Activated CD4-positive, alpha-beta T cell treated with anti-CD3 and anti-CD28 coated beads for 48 hours (primary cell): ENCODE data around the gene NPC1L1.

Source experiments
- DNase-seq: peaks from one replicate; pipeline ENCODE4 v3.0.0-alpha.2; 2020

The NPC1L1 gene

DNA sequence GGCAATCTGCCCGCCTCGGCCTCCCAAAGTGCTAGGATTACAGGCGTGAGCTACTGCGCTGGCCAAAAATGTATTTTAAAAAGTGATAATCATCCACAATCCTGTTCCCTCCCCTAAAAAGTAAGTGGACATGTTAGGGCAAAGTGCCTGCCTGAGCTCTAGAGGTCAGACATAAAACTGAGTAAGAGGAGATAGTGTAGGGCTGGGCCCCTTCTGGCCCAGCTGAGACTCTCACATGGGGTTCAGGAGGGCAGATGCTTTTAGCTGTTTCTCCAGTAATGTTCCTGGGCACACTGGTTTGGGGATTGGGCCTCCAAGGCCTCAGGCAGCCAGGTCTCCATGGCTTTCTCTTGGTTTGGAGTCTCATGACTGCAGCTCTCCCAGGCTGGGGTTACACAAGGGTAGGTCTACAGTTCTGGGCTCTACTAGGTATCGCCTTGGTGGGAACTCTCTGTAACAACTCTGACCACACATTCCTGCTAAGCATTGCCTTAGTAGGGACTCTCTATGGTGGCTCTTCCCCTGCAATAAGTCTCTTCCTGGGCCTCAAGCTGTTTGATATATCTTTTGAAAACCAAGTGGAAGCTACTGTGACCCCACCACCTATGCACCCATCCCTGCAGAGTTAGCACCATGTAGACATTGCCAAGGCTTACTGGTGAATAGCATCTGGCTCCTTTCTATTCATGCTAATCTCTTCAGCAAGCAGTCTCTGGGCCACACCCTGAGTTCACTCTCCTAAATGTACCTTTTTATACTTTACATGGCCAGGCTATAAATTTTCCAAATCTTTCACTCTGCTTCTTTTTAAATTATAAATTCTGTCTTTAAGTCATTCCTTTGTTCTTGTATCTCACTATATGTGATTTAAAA, 43.7 kb downstream of the NPC1L1 start:
- no peak for DNase-seq

DNA sequence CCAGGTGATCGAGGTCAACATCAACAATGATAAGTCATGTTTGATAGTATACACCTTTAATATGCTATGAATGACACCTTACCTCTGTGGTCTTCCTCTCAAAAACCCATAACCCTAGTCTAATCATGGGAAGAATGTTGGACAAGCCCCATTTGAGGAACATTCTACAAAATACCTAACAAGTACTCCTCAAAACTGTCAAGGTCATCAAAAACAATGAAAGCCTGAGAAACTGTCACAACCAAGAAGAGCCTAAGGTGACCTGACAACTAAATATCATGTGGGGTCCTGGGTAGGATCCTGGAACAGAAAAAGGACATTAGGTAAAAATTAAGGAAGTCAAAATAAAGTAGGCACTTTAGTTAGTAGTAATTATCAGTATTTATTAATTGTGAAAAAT, 44.7 kb downstream of the NPC1L1 start:
- no peak for DNase-seq

DNA sequence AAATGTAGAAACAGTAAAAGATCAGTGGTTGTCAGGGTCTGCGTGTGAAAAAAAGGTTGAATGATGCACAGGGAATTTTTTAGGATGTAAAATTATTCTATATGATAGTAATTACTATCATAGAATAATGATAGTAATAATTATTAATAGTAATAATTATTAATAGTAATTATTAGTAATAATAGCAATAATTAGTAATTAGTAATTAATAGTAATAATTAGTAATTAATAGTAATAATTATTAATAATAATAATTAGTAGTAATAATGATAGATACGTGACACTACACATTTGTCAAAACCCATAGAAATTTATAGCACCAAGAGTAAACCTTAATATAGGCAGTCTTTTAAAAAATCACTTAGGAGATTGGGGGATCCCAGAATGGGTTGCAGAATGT, 46.2 kb downstream of the NPC1L1 start:
- no peak for DNase-seq

DNA sequence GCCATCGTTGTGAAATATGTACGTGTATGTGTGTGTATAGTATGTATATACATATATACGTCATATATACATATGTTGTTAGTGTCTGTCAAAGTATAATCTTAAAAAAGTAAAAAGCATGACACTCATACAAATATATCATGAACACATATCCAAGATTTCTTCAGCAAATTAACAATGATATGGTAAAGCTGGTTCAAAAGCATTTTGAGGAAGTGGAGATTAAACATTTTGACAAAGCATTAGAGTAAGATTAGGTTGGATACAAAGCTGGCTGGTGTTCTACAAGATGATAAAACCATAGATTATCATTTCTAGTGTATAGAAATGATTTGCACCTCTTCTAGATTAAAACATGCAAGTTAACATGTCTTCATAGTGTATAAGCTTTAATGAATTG, 49.9 kb downstream of the NPC1L1 start:
- DNase-seq: no peak

DNA sequence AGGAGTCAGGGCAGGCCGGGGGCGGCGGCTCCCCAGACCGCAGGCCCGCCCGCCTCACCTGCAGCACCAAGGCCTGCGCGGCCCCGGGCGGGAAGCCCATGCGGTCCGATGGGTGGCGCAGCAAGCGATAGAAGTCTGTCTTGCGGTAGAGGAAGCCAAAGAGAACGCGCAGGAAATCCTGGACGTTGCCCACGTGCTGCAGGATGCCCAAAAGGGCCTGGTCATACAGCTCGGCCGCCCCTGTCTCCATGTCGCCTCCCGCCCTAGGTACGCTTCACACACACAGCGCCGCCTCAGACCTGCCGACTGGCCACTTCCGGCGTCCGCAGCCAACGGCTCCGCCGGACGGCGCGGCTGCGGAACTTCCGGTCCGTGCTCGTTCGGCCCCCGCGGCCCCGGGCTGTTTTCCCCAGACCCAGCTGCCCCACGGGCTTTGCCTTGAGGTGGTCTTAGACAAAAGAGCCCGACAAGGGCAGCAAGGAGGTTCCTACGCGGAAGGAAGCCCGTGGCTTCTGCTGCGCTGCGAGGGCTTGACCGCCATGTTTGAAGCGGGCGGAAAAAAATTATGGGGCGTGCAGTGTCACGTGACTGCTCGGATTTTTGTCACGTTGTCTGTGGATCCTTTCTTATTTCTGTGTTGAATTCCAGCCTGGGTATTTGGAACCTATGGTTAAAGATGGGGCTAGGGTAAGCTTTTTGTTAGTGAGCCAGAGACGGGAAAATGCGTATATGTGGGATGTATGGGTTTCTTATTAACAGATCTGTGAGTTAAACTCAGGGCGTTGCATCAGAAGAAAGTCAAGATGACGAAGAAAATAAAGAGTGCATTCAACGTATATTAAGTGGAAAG, 50.6 kb downstream of the NPC1L1 start, which contains the start of gene NUDCD3:
Gene NUDCD3 (minus strand): TSS at position 308 of the 850 bp plus-strand sequence. CDS start 58 bp downstream, at position 250.
- peak; percentile 86 for DNase-seq

DNA sequence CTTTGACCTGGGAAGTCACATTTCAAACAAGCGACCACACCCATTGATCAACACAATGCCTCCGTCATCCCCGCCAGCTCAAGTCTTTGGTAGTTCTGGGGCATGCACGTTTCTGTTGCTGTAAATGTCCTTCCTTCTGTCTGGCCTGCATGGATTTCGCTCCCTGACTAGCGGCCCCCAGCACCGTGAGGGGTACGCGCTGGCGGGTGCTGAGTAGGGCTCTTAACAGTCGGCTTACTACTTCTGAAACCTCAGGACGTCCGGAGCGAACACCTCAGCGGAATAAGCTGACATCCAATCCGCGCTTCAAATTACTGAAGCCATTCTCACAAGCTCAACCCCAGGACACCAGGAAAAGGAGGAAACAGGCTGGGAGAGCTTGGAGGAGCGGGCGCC, 51.2 kb downstream of the NPC1L1 start:
- DNase-seq: peak; percentile 53

DNA sequence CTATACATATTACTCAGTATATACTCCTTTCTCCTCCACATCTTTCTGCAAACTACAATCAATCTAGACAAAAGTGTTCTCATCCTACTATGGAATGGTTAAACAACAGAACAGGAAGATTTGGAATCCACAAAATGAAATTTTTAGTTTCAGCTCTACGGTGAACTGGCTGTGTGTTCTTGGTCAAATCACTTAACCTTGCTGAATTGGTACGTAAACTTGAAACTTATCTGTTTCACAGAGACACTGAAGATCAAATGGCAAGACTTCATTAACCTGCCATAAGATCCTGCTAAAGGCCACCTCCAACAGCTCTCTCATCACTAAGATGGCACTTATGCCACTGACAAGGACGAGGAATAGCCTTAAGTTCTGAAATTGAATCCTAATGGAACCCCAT, 52.2 kb downstream of the NPC1L1 start:
- DNase-seq: no peak

DNA sequence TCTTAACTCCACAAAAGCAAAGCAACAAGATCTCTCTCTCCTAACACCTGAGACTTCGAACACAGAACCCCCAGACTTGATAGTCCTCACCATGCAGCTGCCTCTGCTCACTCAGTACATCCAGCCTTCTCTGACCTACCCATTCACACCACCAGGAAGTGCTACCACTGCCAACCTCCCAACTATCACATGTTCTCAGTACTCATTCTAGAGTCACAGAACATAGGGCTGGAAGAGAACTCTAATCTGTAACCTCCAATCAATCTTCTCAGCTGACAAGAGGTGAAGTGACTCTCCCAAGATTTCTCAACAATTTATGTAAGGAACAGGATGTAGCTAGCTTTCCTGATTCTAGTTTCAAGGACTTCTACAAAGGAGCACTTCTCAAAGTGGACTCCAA, 54.4 kb downstream of the NPC1L1 start:
- no peak for DNase-seq

DNA sequence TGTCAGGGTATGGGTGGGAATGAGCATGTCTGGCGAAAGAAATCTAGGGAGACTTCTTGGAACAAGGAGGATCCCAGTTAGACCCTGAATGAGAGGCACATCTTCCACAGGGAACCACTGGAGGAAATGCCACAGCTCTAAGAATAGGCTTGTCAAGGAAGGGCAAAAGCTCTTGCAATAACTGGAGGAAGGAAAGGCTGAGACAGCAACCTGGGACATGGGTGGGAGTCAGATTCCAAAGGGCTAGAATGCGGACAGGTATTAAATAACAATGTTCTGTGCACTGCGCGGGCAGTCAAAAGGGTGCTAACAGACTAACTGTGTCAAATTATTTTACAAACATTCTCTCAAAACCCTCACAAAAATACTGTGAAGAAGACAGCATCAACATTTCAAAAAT, 55.1 kb downstream of the NPC1L1 start:
- no peak for DNase-seq

DNA sequence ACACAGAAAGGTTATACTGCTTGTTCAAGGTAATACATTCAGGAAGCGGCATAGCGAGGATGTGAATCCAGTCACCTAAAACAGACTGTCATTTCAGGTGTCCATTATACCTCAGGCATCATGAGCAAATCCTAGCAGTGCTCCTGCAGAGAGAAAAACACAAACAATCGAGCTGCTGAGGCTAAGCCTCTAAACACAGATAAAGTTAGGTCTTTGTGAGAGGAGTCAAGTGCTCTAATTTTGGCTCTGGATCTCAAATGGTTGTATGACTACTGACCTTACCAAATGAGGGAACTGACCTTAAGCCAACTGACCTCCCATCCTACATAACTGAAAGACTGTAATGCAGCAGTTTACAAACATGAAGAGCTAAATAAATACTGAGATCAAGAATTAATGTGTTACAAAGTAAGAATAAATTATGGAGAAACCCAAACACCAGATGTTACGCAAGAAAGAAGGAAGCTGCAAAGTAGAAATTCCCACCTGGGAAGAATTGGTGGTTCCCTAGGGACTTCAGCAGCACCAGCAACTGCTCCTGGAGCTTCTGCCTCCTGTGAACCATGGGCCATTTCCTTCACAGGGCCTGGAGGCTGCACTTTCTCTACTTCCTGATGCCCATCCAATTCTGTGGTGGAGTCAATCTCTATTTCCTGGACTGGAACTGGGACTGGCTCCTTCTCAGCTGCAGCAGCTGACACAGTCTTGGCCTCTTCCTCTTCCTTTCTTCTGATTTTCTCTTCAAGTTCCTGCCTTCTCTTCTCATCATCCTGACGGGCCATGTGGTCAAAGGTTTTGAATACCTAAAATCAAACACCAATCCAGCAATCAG, 56.4 kb downstream of the NPC1L1 start:
- no peak for DNase-seq

DNA sequence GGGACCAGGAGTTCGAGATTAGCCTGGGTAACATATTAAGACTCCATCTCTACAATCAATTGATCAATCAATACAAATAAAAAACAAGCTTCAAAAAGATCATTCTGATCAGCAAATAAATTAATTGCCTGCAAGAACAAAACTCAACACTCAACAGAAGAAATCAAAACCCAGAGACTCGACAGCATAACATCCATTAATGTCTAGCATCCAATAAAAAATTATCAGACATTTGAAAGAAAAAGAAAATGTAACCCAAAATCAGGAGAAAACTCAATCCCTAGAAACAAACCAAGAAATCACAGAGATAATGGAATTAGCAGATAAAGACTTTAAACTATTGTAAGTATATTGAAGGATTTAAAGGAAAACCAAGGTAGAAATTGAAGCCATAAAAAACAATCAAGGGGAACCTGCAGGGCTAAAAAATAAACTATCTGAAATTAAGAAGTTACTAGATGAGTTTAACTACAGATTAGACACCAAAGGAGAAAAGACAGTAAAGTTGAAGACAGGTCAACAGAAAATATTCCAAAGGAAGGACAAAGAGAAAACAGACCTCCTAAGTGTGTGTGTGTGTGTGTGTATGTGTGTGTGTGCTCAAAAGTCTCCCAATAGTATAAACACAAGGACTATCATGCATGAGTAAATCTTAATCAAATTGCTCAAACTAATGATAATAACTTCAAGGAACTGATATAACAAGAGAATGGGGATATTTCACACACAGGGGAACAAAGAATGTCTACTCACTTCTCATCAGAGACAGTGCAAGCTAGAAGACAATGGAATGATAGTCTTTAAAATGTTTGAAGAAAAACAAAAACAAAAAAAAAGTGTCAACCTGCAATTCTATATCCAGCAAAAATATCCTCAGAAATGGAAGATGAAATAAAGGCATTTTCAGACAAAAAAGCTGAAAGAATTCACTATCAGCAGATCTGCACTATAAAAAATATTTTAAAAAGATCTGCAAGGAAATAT, 58.3 kb downstream of the NPC1L1 start:
- DNase-seq: no peak

DNA sequence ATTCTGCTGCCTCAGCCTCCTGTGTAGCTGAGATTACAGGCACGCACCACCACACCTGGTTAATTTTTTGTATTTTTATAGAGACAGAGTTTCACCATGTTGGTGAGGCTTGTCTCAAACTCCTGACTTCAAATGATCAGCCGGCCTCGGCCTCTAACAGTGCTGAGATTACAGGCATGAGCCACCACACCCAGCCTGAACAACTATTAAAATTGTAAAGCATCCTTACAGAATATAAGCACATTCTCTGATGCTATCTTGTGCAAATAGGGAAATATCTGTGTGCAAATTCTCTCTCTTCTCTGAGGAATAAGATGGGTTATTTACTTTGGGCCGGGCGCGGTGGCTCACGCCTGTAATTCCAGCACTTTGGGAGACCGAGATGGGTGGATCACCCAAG, 63.2 kb downstream of the NPC1L1 start:
- DNase-seq: no peak

DNA sequence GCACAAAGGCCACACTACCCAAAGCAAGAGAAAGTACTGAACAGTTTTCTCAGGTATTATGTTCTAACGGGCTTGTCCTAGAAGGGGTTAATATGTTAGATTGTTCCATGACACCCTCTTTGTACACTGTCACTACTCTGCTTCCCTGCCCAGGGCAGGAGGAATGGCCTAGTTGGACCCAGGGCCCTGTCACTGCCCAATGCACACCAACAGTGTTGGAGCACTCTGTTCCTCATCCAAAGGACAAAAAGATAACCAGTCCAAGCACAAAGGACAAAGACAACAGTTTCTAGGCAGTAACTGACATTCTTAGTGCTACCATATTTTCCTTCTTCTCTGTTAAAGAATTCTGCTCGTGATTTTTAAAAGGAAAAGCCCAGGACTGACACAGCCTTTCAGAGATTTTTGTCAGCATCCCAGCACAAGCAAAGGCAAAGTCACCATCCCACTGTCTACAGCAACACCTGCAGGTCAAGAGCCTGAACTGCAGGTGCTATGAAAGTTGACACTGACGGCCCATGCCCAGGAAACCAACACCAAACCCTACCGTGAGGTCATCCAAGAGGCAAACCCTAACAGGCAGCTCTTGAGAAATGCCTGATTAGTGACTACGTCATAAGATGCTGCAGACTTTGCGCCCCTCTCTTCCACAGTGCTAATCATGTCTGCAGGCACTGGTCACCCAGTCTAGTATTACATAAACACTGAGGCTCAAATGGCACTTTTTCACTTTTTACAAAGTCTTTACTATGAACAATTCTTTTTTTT, 63.9 kb downstream of the NPC1L1 start:
- peak; percentile 71 for DNase-seq

DNA sequence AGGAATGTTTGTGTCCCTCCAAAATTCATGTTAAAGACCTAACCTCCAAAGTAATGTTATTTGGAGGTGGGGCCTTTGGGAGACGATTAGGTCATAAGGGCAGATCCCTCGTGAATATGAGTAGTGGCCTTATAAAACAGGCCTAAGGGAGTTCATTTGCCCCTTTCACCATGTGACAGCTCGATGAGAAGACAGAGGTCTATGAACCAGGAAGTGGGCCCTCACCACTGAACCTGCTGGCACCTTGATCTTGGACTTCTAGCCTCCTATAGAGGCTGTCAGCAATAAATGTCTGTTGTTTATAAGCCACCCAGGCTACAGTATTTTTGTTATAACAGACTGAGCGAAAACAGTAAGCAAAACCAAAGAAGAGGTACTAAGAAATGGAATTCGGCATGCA, 64.8 kb downstream of the NPC1L1 start:
- DNase-seq: no peak

DNA sequence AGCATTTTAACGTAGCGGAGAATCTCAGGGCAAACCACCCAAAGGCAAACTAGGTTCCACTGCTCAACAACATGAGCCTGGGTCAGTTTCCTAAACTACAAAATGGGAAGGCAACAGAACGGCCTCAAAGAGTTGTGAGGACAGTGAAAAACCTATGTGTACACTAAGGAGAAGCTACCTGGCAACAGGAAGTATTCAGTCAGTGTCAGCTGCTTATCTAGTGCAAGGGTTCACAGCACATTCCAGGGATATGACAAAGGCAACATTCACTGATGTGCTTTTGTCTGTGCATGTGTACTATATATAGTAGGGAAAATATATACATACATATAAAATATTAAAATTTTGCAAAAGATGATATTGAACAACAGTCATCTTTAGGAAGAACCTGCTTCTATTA, 67.8 kb downstream of the NPC1L1 start:
- DNase-seq: no peak

DNA sequence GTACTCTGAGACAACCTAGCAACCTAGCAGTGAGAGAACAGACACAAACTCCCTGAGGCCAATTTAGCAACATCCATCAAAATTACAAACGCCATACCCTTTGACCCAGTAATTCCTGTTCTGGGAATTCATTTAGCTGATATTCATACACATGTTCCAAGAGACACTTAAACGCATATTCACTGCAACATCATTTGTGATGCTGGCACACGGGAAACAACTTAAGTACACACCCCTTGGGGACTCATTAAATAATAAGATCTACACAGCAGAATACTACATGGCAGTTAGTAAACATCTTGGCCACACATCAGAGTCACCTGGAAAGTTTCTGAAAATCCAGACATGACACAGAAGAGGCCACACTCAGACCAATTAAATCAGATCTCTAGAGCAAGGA, 68.3 kb downstream of the NPC1L1 start:
- no peak for DNase-seq

DNA sequence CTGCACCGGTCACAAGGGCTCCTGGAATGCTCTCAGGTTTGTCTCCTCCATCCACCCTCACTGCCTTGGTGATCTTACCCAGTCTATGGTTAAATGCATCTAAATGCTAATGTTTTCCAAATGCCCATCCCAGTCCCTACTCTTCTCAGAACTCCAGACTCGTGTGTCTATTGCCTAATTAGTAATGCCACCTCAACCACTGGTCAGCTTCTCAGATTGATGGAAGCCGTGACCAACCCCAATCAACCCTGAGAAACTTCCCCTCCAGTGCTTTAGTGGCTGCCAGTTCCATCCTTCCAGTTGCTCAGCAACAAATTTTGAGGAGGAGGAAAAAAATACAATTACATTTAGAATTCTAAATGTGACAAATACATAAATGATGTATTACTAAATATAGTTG, 69.3 kb downstream of the NPC1L1 start:
- DNase-seq: no peak

DNA sequence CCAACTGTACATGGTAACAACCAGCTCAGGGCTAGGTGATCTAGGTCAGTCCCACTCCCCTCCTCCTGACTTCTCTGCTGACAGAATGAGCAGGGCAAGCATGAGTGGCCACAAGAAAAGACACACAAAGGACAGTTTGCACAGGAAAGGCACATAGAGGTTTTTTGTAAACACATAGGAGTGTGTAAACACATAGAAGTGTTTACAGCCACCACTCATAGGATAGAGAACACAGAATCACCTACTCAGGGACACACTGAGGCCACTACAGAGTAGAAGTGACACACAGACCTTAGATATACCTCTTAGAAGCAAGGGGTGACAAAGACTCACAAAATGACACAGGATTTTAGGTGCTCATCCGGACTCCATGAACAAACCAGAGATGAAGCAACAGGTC, 69.7 kb downstream of the NPC1L1 start:
- no peak for DNase-seq

DNA sequence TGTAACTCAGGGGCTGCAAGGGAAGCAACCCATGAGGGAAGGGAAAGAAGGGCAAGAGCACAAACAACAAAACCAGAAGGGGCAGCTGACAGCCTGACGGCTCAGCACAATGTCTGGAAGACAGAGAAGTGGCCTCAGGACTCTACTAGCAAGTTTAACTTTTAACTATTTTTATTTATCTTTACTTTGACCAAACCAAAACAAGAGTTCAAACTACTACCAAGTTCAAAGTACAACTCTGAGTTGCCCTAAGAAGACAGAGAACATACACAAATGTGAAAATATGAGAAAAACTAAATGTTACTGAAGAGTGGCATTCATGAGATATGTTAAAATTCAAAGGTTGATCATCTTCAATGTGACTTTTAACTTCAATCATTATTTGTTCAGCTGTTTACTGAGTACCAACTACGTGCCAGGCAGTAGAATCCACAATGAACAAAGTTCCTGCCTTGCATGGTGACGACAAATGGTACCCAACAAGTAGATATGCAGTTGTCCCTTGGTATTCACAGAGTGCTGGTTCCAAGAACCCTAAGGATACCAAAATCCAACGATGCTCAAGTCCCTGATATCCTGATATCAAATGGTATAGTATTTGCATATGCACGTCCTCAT, 70.4 kb downstream of the NPC1L1 start:
- no peak for DNase-seq

DNA sequence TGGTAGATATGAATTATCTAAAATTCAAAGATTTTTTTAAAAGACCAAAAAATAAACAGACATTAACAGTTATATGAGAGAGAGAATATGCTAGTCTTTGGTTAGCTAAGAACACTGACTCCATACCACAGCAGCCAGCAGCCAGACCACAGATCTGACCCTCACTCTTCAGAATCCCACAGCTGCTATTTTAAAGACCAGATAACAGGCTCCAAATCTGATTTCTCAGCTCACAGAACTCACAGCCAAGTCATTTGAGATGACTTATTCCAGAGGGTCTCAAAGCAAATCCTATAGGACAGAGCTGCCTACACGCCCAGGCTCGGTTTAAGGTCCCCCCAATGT, 71.0 kb downstream of the NPC1L1 start:
- DNase-seq: no peak
